WI38 (cell line): Measurements from ENCODE around the gene UQCC2.

Experiments
- H3K4me3 ChIP-seq: 2 replicates; pipeline ENCODE4 v1.5.1; 2011; ENCODE audit warnings: low read depth, mild to moderate bottlenecking, control low read depth, low read length
- CTCF ChIP-seq: IDR thresholded peaks from 2 replicates; pipeline ENCODE4 v1.5.1; 2012; ENCODE audit warnings: low read depth, mild to moderate bottlenecking, control low read depth, low read length

Gene UQCC2

GRCh38 chr6:33679761-33680160 lies 31.7 kb downstream of the UQCC2 start:
- no peak overlapping the region for H3K4me3 ChIP-seq
- no peak for TF ChIP-seq CTCF

- no peak overlapping the region for H3K4me3 ChIP-seq
- TF ChIP-seq CTCF, result no peak
Measured at GRCh38 chr6:33678932-33679490, 32.5 kb downstream of the UQCC2 start.

GRCh38 chr6:33678233-33678931 lies 33.1 kb downstream of the UQCC2 start:
- TF ChIP-seq CTCF, result no peak
- no peak overlapping the region for H3K4me3 ChIP-seq

GRCh38 chr6:33677689-33678088 lies 33.8 kb downstream of the UQCC2 start:
- H3K4me3 ChIP-seq, result no peak overlapping the region
- TF ChIP-seq CTCF, result no peak

- no peak for TF ChIP-seq CTCF
- H3K4me3 ChIP-seq, result no peak overlapping the region
Measured at GRCh38 chr6:33677143-33677660, 34.3 kb downstream of the UQCC2 start.

- no peak overlapping the region for H3K4me3 ChIP-seq
- no peak for TF ChIP-seq CTCF
Measured at GRCh38 chr6:33676416-33677142, 34.9 kb downstream of the UQCC2 start.

- no peak for TF ChIP-seq CTCF
- no peak overlapping the region for H3K4me3 ChIP-seq
Measured at GRCh38 chr6:33675968-33676367, 35.5 kb downstream of the UQCC2 start.
